GM19193 (cell line): ENCODE measurements around the gene ANKRD49.

Source experiments
- POLR2A ChIP-seq: IDR thresholded peaks from 4 replicates; pipeline ENCODE4 v1.6.1; 2011; ENCODE audit not compliant: insufficient read depth, insufficient read length; ENCODE audit errors: extremely low read depth

The ANKRD49 gene, protein sequence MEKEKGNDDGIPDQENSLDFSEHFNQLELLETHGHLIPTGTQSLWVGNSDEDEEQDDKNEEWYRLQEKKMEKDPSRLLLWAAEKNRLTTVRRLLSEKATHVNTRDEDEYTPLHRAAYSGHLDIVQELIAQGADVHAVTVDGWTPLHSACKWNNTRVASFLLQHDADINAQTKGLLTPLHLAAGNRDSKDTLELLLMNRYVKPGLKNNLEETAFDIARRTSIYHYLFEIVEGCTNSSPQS

DNA sequence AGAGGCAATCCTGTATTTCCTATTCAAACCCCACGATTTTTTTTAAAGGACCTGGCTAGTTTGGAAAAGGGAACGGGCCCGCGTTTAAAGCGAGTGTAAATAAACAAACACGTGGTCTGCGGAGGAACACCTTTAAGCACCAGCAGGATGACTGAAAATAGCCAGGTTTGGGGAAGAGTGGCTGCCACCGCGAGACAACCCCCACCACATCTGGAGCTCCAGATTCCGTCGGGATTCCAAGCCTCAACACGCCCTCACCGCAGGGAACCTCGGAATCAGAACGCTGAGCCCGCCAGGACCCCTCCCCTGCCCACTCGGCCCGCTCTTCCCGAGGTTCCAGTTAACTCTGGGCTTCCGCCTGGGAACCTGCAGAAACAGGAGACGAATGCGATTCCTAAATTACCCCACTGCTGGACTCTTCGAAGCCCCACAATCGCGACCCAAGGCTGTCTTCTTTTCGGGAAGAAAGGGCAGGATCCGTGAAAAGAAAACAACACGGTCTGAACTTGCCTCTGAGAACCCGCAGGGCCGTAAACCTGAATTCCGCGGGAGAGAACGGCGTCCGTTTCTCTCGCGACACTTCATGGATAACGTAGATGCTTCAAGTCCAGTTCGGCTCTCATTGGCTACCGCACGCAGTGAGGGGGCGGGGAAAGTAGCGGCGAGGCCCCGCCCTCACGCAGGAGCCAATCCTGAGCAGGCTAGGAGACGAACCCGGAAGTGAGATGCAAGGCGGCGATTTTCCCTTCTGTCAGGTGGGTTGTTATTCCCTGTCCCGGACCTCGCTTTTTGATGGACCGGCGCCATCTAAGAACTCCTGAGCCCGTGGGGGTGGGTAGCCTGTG, at the start of gene ANKRD49, which contains the start of gene MRE11:
Gene ANKRD49, plus strand, starts transcription at position 704 of the 845 bp plus-strand sequence. CDS start 2,710 bp downstream, outside the sequence.
Gene MRE11, minus strand, starts transcription at position 564 of the 845 bp plus-strand sequence. CDS start 1,043 bp downstream, outside the sequence.
- peak; percentile 80 for TF ChIP-seq POLR2A

DNA sequence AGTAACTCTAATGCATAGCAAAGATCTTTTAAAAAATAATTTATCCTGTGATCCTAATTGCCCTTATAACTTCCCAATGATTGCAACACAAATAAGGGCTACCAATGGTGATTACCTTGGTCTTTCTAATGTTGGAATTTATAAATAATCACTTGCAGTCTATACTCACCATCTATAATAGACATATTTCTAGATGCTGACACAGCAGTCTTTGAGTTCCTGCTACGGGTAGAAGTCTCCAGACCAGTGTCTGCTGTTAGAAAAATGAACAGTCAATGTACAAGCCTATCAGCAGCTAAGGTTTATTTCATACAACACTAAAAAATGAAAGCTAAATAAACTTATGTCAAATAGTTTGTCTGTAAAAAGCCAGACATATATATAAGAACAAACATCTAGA, 48.1 kb upstream of the ANKRD49 start:
- no peak for TF ChIP-seq POLR2A

DNA sequence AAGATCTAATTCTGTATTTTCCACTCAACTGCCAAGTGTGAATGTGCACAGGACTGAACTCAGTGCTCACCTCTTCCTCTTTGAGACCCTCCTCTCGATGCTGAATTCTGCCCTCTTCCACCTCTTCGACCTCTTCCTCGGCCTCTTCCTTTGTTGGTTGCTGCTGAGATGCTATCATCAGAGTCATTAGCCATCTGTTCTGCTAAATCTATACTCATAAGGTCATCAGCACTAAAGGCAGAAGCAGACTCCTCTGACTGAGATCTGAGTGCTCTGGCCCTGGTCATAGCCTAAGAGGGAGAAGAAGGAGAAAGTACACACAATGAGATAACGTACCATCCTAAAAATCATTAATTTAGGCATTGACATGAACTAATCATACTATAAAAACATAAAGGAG, 46.6 kb upstream of the ANKRD49 start:
- no peak for TF ChIP-seq POLR2A

DNA sequence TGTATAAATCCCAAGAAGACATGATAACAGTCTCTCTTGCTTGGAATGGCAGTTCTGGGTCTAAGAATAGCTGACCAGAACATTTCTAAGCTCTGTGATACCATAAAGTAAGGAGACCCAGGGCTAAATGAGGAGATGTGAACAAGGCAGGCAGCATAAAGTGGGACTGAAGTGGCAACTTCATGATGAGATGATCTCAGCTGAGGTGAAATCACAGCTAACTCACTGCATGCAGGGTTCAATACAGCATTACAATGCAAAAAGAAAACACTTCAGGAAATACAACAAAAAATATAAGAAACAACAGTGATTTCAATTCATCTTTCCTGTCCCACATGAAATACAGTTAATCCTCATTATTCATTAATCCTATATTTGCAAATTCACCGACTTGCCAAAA, 44.8 kb upstream of the ANKRD49 start:
- no peak for TF ChIP-seq POLR2A

DNA sequence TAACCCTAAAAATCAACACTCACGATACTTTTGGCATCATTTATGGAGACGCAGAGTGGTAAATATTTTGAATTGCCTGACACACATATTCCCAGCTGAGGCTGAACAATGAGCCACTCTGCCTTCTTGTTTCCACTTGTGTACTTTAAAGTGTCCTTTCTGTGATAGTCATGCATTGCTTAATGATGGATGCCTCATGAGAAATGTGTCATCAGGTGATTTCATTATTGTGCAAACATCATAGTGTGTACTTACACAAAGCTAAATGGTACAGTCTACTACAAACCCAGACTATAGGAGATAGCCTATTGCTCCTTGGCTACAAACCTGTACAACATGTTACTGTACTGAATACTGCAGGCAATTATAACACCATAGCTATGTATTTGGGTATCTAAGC, 44.3 kb upstream of the ANKRD49 start:
- no peak for TF ChIP-seq POLR2A

DNA sequence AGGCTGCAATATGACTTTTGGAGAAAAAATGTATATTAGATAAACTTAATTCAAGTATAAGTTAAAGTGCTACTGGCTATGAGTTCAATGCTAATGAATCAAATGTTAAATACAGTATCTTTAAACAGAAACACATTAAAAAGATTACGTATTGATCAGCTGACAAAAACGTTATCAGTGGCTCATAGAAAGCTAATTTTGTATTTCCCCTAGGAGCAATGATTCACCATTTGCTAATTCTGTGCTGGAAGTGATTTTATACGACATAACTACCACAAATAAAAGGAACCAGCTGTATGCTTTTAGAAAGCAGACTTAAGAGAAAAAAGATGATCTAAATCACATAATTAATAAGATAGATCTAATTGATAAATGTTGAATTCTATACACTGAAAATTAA, 43.7 kb upstream of the ANKRD49 start:
- TF ChIP-seq POLR2A = no peak

DNA sequence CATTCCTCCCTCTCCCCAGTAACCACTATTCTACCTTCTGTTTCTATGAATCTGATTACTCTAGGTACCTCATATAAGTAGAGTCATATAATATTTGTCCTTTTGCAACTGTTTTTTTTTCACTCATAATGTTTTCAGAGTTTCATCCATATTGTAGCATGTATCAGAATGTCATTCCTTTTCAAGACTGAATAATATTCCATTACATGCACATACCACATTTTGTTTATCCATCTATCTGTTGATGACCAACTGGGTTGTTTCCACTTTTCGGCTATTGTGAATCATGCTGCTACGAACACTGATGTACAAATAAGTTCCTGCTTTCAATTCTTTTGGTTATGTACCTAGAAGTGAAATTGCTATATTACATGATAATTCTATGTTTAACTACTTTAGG, 40.8 kb upstream of the ANKRD49 start:
- no peak for TF ChIP-seq POLR2A

DNA sequence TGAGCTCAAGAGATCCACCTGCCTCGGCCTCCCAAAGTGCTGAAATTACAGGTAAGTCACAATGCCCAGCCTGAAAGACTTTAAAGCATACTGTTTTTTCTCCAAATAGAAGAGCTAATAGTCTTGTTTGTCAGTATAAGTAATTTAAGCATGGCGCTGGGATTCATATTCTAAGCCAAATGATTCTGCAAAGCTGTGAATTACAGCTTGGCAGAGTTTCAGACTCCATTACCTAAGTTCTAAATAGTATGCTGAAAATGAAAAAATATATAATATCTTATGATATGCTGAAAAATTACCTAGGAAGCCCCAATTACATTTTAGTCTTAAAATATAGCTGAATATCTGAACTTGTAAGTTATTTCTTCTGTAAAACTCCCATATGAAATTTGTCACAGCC, 39.5 kb upstream of the ANKRD49 start:
- no peak for TF ChIP-seq POLR2A

DNA sequence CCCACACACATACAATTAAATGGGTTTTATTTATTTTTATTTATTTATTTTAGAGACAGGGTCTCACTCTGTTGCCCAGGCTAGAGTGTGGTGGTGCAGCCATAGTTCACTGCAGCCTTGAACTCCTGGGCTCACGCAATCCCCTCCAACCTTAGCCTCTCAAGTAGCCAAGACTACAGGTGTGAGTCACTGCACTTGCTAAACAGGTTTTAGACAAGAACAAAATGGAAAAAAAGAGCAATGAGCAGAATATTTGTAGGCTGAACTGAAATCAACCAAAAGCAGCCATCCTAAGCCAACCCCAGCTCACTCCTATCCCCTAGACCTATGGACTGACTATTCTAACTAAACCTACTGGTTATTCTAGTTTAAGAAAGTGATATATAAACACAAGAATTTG, 37.9 kb upstream of the ANKRD49 start:
- no peak for TF ChIP-seq POLR2A

DNA sequence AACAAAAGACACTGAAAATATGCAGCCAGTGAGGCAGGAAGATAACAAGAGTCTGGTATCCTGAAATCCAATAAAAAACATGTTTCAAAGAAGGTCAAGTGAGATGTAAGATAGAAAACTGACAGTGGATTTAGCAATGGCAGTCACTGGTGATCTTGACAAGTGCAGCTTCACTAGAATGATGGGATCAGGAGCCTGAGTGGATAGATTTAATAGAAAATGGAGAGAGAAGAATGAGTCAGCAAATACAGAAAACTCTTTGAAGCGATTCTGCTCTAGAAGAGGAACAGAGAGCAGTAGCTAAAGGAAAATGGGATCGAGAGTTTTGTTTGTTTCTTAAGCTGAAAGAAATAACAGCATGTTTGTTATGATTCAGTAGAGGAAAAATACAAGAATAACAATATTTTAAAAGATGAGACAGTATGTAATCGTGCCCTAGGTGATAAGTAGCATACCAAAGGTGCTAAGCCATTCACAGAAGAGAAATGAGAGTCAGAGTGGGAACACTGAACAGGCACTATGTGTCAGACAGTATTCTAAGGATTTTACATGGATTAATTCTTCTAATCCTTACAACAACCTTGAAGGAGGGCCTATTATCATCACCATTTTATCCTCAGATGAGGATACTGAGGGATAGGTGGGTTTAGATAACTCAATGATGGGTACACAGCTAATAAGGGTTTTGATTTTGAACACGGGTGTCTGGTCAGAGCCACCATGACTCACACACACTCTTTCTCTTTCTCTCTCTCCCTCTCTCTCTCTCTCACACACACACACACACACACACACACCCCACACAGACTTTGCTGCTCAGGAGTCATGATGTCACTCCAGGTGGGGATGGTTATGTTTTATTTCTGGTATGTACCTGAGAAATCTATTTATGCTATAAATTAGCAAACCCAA, 36.4 kb upstream of the ANKRD49 start:
- TF ChIP-seq POLR2A = no peak

DNA sequence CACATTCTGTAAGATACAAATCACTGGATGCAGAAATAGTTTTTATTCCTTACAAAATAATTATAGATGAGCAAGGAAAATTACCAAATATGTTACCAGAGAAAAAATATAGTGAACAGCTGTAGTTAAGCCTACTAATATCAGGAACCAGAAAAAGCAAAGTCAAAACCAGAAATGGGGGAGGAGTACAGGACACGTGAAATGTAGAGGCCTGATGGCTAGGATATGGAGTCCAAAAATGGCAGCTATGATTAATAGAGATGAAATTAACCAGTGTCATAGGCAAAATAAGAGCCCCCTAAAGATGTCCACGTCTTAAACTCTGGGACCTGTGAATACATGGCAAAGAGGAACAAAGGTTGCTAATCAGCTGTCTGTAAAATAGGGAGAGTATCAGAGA, 34.2 kb upstream of the ANKRD49 start:
- no peak for TF ChIP-seq POLR2A

DNA sequence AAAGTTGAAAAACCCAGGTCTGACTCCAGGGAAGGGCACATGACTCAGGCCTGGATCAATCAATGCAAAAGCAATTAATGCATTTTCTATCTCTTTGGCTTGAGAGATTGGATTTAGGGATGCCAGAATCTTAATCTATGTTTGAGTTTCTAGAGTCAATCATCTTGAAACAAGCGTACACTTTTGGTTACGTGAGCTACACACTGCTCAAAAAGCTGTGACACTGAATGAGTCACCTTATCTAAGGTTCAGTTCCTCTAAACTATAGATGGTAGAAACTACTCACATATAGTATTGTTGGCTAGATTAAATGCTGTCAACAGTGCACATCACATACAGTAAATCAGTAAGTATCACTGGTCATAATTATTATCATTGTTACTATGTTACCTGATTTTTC, 24.4 kb upstream of the ANKRD49 start:
- TF ChIP-seq POLR2A = no peak

DNA sequence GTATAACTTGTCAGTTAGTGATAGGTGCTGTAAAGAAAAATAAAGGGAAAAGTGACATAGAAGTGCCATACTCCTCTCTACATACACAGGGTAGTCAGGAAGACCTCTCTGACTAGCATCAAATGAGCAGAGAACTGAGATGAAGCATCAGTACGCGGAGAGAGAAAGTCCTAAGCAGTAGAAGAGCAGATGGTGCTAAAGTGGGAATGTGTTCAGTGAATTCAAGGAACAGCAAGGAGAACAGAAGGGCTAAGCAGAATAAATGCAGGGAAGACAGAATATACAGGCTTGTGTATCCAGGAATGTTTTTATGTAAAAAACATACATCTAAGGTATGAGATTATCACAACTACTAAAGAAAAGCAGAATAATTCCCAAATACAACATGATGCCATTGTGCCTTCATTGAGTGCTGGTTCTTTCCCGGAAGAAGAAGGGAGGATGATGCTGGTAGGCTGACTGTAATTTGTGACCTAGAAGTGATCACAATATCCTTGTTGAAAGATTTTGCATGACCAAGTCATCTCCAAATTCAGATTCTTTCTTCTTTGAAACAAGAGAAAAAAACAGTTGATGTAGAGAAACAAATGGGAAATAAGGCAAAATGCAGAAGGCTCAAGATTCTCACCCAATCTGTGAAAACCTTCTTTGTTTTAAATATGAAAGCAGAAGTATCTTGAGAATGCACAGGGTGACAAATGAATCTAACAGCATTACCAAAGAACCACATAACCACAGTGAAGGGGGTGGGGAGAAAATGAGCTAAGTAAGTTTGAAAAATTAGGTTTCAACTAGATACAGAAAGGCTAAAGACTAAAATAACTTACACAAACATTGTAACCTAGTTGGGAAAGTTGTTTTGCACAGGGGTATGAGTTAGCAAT, 20.6 kb upstream of the ANKRD49 start:
- no peak for TF ChIP-seq POLR2A

DNA sequence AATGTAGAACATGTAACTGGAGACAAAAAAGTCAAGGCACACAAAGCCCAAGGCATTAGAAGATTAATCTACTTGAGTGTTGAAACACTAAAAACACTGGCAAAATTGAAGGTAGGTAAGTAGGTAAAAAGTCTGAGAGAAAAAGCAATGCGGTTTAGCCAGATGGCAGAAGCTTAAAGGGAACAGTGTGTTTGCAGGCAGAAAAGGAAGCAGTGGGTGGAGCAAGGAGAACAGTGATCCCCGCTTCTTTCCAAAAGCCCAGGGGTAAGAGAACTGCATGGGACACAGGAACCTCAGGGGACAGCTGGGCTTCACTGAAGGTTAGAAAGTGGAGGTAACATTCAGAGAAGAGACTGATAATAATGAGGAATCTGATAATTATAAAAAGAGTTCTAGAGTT, 16.2 kb upstream of the ANKRD49 start:
- TF ChIP-seq POLR2A = no peak

DNA sequence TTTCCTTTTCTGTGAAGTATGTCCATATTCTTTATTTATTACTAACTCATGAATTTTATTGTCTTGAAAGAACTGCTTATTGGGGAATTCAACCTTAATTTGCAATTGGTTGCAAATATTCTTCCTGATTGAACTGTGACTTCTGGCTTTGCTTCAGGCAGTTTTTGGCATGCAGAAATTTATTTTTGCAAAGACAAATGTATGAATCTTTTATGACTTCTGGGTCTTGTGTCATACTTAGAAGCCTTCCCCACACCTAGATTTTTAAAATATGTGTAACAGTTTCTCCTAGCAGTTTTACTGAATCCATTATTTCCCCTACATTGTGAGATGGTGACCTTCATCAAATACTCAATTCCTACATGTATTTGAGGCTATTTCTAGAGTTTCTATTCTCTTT, 12.4 kb upstream of the ANKRD49 start:
- no peak for TF ChIP-seq POLR2A

DNA sequence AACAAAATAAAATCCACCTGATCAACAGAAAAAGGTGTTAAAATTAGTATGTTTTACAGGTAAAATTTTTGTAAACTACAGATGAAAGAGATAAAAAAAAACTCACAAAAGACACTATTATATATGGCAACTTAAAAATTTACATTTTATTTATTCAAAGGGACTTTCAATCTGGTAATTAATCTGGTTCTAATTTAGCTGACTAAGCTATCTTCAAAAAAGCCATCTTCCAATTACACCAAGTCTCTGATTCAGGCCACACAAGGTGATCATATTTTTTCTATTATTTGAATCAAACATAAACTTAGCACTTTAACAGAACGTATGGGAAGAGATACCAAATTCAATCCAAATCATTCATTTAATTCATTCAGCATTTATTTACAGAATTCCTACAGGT, 7.7 kb upstream of the ANKRD49 start:
- TF ChIP-seq POLR2A = no peak
